HFF-Myc (cell line): ENCODE data around the gene RRM2.
A peak's percentile ranks its signal among the peaks of the same experiment; 100 is the strongest.

Experiments used
- DNase-seq: peaks from one replicate; pipeline ENCODE4 v3.0.0-alpha.2; 2011; ENCODE audit warnings: low read depth; ENCODE audit errors: extremely low read depth
- H3K4me3 ChIP-seq: replicated peaks from 2 replicates; pipeline ENCODE4 v1.5.1; 2011; ENCODE audit warnings: low read depth, mild to moderate bottlenecking, control low read depth, low read length
- TF ChIP-seq, protein P1 (sequence below): IDR thresholded peaks from 2 replicates; pipeline ENCODE4 v1.5.1; 2012; ENCODE audit warnings: mild to moderate bottlenecking, low read depth, low read length, control low read depth; ENCODE audit errors: missing control alignments

The RRM2 gene

DNA sequence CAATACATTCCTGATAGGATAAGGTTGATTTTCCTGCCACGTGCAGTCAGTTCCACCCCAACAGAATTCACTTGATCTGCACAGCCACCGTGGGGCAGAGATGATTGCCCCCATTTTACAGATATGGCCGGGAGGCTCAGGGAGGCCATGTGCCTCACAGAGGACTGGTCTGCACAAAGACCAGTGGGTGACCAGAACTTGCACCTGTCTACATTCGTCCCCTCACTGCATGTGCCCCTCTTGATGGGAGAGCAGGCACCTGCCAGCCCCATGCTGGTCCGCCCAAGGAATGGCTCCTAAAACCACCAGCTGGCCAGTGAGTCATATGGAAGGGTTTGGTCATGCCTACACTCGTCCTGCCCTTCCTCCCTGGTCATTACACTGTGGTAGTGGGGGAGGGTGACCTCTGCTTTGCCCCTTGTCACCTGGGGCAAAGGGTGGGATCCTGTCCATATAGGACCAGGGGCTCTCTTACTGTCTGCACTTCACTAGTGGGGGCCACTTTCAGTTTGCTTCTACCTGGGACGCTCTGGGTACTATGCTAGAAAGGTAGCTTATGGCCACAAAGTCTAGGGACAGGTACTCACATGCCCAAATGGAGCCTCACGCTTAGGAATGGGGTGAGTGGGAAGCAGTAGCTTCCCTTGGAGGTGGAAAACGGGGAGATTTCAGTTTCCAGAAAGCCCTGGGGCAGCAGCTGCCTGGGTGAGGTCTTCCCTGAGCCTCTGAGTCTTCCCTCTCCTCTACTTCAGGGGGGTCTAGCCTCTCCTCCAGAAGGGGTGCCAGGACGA lies 14.7 kb downstream of the RRM2 start:
- TF ChIP-seq, protein P1, sequence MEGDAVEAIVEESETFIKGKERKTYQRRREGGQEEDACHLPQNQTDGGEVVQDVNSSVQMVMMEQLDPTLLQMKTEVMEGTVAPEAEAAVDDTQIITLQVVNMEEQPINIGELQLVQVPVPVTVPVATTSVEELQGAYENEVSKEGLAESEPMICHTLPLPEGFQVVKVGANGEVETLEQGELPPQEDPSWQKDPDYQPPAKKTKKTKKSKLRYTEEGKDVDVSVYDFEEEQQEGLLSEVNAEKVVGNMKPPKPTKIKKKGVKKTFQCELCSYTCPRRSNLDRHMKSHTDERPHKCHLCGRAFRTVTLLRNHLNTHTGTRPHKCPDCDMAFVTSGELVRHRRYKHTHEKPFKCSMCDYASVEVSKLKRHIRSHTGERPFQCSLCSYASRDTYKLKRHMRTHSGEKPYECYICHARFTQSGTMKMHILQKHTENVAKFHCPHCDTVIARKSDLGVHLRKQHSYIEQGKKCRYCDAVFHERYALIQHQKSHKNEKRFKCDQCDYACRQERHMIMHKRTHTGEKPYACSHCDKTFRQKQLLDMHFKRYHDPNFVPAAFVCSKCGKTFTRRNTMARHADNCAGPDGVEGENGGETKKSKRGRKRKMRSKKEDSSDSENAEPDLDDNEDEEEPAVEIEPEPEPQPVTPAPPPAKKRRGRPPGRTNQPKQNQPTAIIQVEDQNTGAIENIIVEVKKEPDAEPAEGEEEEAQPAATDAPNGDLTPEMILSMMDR, result no peak
- no peak for DNase-seq
- no peak overlapping the region for H3K4me3 ChIP-seq

DNA sequence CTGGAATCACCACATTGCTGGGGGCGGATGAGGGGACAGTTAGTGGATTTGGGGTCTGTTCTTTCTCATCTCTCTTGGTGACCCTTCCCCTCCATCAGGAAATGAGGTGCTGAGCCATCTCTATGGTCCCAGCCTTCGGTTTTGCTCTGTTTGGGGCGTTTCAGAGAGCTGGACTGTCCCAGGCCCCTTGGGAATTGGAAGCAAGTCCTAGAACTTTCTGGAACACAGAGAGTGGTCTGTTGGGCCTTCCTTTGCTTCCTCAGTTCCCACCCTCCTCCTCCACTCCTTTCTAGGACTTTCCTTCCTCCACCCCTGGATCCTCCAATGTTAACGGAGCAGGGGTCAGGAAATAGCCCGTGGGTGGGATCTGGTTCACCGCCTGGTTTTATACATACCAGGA lies 17.0 kb downstream of the RRM2 start:
- DNase-seq, result no peak
- no peak overlapping the region for H3K4me3 ChIP-seq
- TF ChIP-seq, protein P1, result no peak

DNA sequence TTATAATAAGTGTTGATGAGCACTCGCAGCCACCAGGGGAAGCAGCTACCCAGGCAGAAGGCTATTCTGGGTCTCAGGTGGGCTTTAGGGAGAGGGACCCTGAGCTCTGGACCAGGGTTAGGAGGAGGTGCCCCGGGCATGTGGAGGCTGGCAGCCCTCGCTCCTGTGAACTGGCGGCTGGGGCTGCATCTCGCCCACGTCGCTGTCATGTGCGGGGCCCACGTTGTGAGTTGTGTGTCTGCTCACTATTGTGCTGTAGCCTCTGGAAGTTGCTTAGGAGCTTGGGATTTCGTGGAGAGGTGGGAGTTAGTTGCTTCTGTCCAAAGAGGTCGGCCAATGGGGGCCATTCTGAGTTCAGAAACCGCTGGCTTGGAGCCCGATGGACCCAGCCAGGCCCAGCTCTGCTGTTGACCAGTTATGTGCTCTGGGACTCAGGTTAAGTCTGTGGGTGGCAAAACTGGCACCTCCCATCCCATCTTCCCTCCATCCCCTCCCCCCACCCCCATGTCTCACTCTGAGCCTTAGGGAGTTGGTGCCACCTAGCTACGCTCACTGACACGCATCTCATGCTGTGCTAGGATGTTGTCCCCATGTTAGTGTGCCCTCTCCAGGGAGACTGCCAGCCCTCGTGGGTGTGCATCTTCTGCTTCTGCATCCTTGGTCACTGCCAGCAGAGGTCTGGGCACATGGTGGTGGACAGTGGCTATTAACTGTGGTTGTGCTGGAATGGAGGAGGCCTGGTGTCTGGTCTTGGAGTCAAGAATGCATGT lies 18.5 kb downstream of the RRM2 start:
- TF ChIP-seq, protein P1, result no peak
- H3K4me3 ChIP-seq, result no peak overlapping the region
- DNase-seq, result no peak

DNA sequence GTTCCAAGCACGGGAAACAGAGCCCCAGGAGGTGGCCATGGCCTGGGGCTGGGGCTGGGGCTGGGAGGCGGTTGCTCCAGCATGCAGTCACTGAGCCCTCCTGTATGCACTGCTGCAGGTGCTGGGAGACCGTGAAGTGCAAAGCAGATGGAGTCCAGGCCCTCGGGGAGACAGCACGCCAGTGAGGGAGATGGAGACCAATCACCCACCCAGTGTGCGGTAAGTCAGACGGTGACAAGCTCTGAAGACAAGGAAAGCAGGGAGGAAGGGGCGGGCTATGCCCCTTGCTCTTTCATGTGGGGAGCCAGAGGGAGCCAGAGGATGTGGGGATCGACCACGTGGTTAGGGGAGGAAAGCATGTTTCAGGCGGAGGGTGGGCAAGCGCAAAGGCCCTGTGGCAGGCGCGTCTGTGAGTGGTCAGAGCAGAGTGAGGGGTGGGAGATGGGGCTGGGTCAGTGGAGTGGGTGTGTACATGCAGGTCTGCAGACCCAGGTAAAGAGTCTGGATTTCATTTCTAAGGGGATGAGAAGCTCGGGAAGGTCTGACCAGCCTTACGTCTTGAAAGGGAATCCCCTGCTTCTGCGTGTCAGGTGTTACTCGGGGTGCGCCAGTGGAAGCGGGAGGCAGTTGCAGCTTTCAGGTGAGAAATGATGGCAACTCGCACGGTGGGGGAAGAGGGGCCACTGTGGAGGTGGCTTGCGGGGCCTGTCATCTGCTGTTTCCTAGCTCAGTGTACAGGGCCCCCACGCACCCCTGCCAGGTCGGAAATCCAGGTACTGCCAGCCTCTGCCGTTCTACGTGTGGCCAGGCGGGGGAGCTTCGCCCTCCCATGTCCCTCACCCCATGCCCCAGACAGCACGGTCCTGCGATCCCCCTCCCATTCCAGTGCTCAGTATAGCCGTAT lies 19.4 kb downstream of the RRM2 start:
- TF ChIP-seq, protein P1, result peak; percentile 39
- no peak overlapping the region for H3K4me3 ChIP-seq
- no peak for DNase-seq

DNA sequence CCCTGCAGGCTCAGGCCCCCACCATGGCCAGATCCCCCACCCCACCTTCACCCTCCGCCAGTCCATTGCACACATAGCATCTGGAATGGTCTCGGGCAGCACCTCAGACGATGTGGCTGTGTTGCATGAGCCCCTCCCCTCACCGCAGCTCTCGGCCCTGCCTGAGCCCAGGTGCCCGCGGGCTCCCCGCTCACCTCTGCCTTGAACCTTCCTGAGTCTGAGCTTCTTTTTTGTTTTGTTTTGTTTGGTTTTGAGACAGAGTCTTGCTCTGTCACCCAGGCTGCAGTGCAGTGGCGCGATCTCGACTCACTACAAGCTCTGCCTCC lies 20.1 kb downstream of the RRM2 start:
- TF ChIP-seq, protein P1, result no peak
- DNase-seq, result no peak
- H3K4me3 ChIP-seq, result no peak overlapping the region

DNA sequence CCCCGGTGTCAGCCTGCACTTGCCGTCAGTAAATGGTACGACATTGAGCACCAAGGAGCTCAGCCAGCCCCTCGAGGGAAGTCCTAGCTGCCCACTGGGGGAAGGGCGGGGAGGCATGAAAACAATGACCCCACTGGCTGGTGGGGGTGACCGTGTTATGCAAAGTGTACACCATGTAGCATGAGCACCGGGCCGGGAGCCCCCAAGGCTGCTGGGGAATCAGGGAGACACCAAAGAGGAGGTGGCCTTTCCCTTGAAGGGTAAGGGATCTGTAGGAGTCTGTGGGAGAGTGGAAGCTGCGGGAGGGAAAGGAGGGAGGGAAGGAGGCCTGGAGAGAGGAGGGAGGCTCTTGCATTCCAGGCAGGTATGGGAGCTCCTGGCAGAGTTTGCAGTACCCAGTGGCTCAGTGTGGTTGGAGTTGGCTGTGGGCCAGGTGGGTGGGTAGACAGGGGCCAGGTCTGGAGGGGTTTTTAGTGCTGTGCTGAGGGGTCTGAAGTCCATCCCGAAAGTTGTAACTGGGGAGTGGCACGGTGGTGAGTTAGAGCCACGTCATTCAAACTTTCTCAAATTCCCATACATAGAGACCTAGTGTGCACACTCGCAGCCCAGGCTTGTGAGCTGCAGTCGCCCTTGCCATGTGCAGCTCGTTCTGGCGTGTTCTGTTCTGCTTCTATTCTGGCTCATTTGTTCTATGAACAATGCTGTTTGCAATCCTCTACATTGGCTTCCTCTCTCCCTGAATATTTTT lies 22.4 kb downstream of the RRM2 start:
- no peak overlapping the region for H3K4me3 ChIP-seq
- DNase-seq, result no peak
- TF ChIP-seq, protein P1, result no peak
